Left lung (tissue), 10 donors: ENCODE measurements around the gene TFPI. TPM values are rescaled to one million over a fixed set of nuclear protein-coding genes. Genes with fewer than 3 reads are reported as not detected.
"Not testable (repeated sequence)": the region's sequence is repeated elsewhere in the genome, so short reads cannot be mapped to it uniquely, and the experiment has no call there.

Experiments
- ATAC-seq: fragments of 200-7000 bp; cut with Tn5 transposase; one replicate; pipeline ENCODE4 v1.9.1; 2020; ENCODE audit warnings: moderate library complexity
- DNase-seq, 4 donors: peaks; one replicate each; pipeline ENCODE4 v3.0.0-alpha.2; 2013 to 2020
- H3K27ac ChIP-seq, 2 donors: fragments of 200-600 bp; sonication (generic) in 1 of 2; one replicate each; pipeline versions ENCODE4 v1.5.0 to v1.8.0; 2020 to 2021
- H3K27me3 ChIP-seq, 2 donors: fragments of 200-600 bp; sonication (generic) in 1 of 2; one replicate each; pipeline versions ENCODE4 v1.5.0 to v1.8.0; 2020 to 2021
- H3K36me3 ChIP-seq, 2 donors: fragments of 200-600 bp; sonication (generic) in 1 of 2; one replicate each; pipeline versions ENCODE4 v1.5.0 to v1.8.0; 2020 to 2021
- H3K4me1 ChIP-seq, 2 donors: fragments of 200-600 bp; one replicate each; pipeline ENCODE4 v1.8.0; 2021
- H3K4me3 ChIP-seq, 2 donors: fragments of 200-600 bp; sonication (generic) in 1 of 2; one replicate each; pipeline versions ENCODE4 v1.5.0 to v1.8.0; 2020 to 2021; ENCODE audit warnings: mild to moderate bottlenecking in 1 of 2
- H3K9me3 ChIP-seq, 2 donors: fragments of 200-600 bp; sonication (generic) in 1 of 2; one replicate each; pipeline versions ENCODE4 v1.5.0 to v1.8.0; 2020 to 2021
- intact Hi-C, 2 donors: fragments of 100-400 bp; cut with DNase I; formaldehyde crosslinking; loops; one replicate each; pipeline versions ENCODE4 v1.11.2 to v1.14.2; 2022
- polyA plus RNA-seq, 6 donors: library from polyadenylated mRNA; unstranded; fragments of 120-200 nt; gene quantifications; one replicate each; pipeline ENCODE4 v1.2.1, GENCODE V29; 2013; ENCODE audit not compliant: insufficient read length in 6 of 6
- total RNA-seq, 2 donors: library from RNA; stranded (reverse); fragmentation: NEBNext Ultra II Directional; extraction: Animal tissue kit (Norgen Biotek cat#: 25700); gene quantifications; one replicate each; pipeline ENCODE4 v1.2.1, GENCODE V29; 2021
- TF ChIP-seq, protein P1 (sequence below), 2 donors: fragments of 200-600 bp; sonication (generic) in 1 of 2; IDR thresholded peaks; one replicate each; pipeline versions ENCODE4 v1.5.0 to v1.8.0; 2021; ENCODE audit warnings: antibody characterized with exemption in 2 of 2
- donor health status: DM: no; HTN: yes; CAD: no.
- donor health status: DM: no; HTN: no; CAD: no.

TFPI gene
- total and polyA plus RNA-seq, 8 donors = 132 to 300 (median 163) TPM

DNA sequence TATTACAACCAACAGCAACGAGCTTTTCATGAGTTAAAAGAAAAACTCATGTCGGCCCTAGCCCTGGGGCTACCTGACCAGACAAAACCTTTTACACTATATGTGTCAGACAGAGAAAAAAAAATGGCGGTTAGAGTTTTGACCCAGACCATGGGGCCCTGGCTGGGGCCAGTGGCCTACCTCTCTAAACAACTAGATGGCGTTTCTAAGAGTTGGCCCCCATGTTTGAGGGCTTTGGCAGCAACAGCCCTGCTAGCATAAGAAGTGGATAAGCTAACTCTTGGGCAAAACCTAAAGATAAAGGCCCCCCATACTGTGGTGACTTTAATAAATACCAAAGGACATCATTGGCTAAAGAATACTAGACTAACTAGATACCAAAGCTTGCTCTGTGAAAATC, 39.3 kb downstream of the TFPI start:
- intact Hi-C loops = no loop called here
- no peak for DNase-seq

DNA sequence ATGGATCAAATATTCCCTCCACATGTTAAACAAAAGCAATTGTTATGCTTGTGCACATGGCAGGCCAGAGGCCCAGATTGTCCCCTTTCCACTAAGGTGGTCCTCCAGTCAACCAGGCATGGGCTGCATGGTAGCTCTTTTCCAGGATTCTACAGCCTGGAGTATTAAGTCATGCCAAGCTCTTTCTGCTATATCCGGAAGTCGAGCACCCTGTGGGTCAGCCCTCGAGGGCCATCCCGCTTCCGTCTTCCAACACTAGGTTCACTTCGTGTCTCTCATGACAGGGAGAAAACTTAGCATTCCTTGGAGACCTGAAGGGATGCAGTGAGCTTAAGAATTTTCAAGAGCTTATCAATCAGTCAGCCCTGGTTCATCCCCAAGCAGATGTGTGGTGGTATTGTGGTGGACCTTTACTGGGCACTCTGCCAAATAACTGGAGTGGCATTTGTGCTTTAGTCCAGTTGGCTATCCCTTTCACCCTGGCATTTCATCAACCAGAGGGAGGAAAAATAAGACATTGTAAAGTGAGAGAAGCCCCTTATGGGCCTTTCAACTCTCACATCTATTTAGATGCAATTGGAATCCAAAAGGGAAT, 39.9 kb downstream of the TFPI start:
- H3K9me3 ChIP-seq = peaks cover 0 to 25% of the 10 kb centered on the region in 2 donors
- H3K27ac ChIP-seq, H3K36me3 ChIP-seq, H3K4me3 ChIP-seq, H3K27me3 ChIP-seq, DNase-seq, intact Hi-C loops, H3K4me1 ChIP-seq, ATAC-seq: not testable (repeated sequence)

More for the DNA sequence above, 39.3 kb downstream of the TFPI start:
- H3K27ac ChIP-seq = no peak overlapping the region
- TF ChIP-seq, protein P1, sequence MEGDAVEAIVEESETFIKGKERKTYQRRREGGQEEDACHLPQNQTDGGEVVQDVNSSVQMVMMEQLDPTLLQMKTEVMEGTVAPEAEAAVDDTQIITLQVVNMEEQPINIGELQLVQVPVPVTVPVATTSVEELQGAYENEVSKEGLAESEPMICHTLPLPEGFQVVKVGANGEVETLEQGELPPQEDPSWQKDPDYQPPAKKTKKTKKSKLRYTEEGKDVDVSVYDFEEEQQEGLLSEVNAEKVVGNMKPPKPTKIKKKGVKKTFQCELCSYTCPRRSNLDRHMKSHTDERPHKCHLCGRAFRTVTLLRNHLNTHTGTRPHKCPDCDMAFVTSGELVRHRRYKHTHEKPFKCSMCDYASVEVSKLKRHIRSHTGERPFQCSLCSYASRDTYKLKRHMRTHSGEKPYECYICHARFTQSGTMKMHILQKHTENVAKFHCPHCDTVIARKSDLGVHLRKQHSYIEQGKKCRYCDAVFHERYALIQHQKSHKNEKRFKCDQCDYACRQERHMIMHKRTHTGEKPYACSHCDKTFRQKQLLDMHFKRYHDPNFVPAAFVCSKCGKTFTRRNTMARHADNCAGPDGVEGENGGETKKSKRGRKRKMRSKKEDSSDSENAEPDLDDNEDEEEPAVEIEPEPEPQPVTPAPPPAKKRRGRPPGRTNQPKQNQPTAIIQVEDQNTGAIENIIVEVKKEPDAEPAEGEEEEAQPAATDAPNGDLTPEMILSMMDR (IDR thresholded peaks at IDR 0.05) = no peak
- ATAC-seq = no peak
- H3K36me3 ChIP-seq = peaks cover 0 to 11% of the 10 kb centered on the region in 2 donors
- H3K4me3 ChIP-seq = no peak overlapping the region
- H3K9me3 ChIP-seq = peaks cover 0 to 28% of the 10 kb centered on the region in 2 donors
- H3K27me3 ChIP-seq = no peaks in the 10 kb centered on the region
- H3K4me1 ChIP-seq = no peaks in the 10 kb centered on the region

GRCh38 chr2:187513460-187514234, 40.6 kb downstream of the TFPI start:
- H3K36me3 ChIP-seq, ATAC-seq, H3K4me3 ChIP-seq, DNase-seq, intact Hi-C loops, H3K27me3 ChIP-seq, H3K4me1 ChIP-seq, H3K27ac ChIP-seq: not testable (repeated sequence)
- peaks cover 0 to 21% of the 10 kb centered on the region in 2 donors for H3K9me3 ChIP-seq

DNA sequence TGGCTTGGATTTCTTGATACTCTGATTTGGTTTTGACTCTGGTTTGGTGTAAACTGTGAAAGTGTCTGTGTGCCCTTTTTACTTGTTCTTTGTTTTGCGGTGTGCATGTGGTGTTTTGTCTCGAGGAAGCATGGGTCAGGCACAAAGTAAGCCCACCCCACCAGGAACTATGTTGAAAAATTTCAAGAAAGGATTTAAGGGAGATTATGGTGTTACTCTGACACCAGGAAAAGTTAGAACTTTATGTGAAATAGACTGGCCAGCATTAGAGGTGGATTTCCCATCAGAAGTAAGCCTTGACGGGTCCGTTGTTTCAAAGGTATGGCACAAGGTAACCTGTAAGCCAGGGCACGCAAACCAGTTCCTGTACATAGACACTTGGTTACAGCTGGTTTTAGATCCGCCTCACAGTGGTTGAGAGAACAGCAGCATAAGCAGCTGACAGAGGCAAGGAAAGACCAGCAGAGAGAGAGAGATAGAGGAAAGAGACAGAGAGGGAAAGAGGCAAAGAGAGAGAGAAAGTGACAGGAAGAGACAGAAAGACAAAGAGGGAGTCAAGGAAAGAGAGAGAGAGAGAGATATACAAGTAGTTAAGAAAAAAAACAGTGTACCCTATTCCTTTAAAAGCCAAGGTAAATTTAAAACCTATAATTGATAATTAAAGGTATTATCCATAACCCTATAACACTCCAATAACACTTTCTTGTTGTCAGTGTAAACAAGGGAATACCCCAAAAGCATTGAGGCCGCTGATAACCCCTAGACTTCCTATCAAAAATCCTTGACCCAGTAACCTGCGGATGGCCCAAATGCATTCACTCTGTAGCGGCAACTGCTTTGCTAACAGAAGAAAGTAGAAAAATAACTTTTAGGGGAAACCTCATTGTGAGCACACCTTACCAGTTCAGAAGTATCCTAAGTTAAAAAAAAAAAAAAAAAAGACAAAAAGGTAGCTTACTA, 42.6 kb downstream of the TFPI start:
- Histone ChIP-seq H3K9me3 (peaks cover 0 to 9% of the 10 kb centered on the region in 2 donors), H3K27me3 (no peaks in the 10 kb centered on the region), H3K4me1 (no peaks in the 10 kb centered on the region), H3K4me3 (no peak overlapping the region), H3K27ac (peak overlapping the region in 1 of 2 donors; percentile 46), H3K36me3 (no peaks in the 10 kb centered on the region)
- intact Hi-C loops = no loop called here
- TF ChIP-seq, protein P1 (IDR thresholded peaks at IDR 0.05) = no peak
- ATAC-seq = no peak
- DNase-seq = no peak

GRCh38 chr2:187510419-187511355, 43.5 kb downstream of the TFPI start:
- H3K4me1 ChIP-seq, DNase-seq, ATAC-seq, intact Hi-C loops, H3K36me3 ChIP-seq, H3K4me3 ChIP-seq, H3K27me3 ChIP-seq, H3K9me3 ChIP-seq: not testable (repeated sequence)
- peak overlapping the region in 1 of 2 donors; percentile 46 for H3K27ac ChIP-seq
